ENCODE data around the gene FHIT. TPM values are rescaled to one million over a fixed set of nuclear protein-coding genes. Genes with fewer than 3 reads are reported as not detected.

Gene FHIT
- total and polyA plus RNA-seq, 2 of the 4 experiments (the other 2 are of a cell fraction): 0.07 TPM; not detected in 1

- Histone ChIP-seq H3K14ac (replicated peaks; ENCODE audit: low read depth, low read length) (no peak overlapping the region), H3K79me1 (ENCODE audit: low read depth in 1 of 2, low read length in 2 of 2) (no peaks in the 10 kb centered on the region), H3K4me3 (ENCODE audit: insufficient read depth, low read depth, low read length) (no peak overlapping the region), H3K4me2 (ENCODE audit: low read depth, low read length) (no peak overlapping the region), H3K4ac (ENCODE audit: low read depth, low read length) (no peak overlapping the region), H2AFZ (replicated peaks; ENCODE audit: low read length, poor library complexity) (no peak overlapping the region), H3K9me1 (ENCODE audit: insufficient read depth, low read length) (no peaks in the 10 kb centered on the region), H2BK15ac (ENCODE audit: low read depth, low read length) (no peak overlapping the region), H3K18ac (ENCODE audit: low read depth, low read length) (no peak overlapping the region), H4K8ac (ENCODE audit: low read depth in 2 of 2, low read length in 2 of 2) (no peak overlapping the region), H3K27me3 (ENCODE audit: control insufficient read depth, insufficient read depth, low read length) (no peaks in the 10 kb centered on the region), H3K36me3 (ENCODE audit: control insufficient read depth, insufficient read depth, low read length) (no peaks in the 10 kb centered on the region), H4K5ac (ENCODE audit: low read depth, low read length) (no peak overlapping the region), H3K56ac (ENCODE audit: extremely low read depth, insufficient read depth, low read length) (no peak overlapping the region), H4K20me1 (ENCODE audit: insufficient read depth, low read length) (no peaks in the 10 kb centered on the region), H2AK5ac (ENCODE audit: low read depth, low read length) (no peak overlapping the region), H3K4me1 (ENCODE audit: control insufficient read depth, insufficient read depth, low read length) (no peaks in the 10 kb centered on the region), H3K23ac (ENCODE audit: low read depth, low read length) (no peak overlapping the region), H2BK20ac (ENCODE audit: low read depth, low read length) (no peak overlapping the region), H3K9ac (ENCODE audit: low read depth, low read length) (no peak overlapping the region), H3K9me3 (ENCODE audit: control insufficient read depth, insufficient read depth, low read length) (no peaks in the 10 kb centered on the region), H2BK120ac (ENCODE audit: low read depth, low read length) (no peak overlapping the region), H4K91ac (ENCODE audit: insufficient read depth, low read depth, low read length) (no peak overlapping the region), H2AK9ac (replicated peaks; ENCODE audit: low read depth, low read length, poor library complexity) (no peak overlapping the region), H3K27ac (ENCODE audit: insufficient read depth, low read length) (no peak overlapping the region), H2BK5ac (ENCODE audit: low read depth, low read length, poor library complexity, severe bottlenecking) (no peak overlapping the region)
- WGBS, 2 experiments (ENCODE audit: extremely low coverage in 2 of 2, insufficient read length in 1 of 2): no CpG with 5 or more reads among the region's 1 CpG
- intact Hi-C loops (cut with micrococcal nuclease) (no loop called here), in situ Hi-C loops (cut with MboI; ENCODE audit: low sequenced_read_pairs) (no loop called here), dilution Hi-C loops (cut with HindIII; ENCODE audit: low sequenced_read_pairs, unreplicated experiment) (no loop called here)
- no peak for DNase-seq
- no peak for ATAC-seq (ENCODE audit: low read depth)
- CTCF ChIA-PET: interaction anchor here (1.5 kb wide), 1 partner anchor 9 kb away, joined by 3 read pairs; no protein-coding TSS in a partner anchor
- POLR2A ChIA-PET (ENCODE audit: unreplicated experiment): no interaction called here
- TF ChIP-seq MAZ (IDR thresholded peaks at IDR 0.05; ENCODE audit: borderline replicate concordance, low read depth, low read length) (no peak), MAFK (IDR thresholded peaks at IDR 0.05; ENCODE audit: low read depth, low read length) (no peak), RCOR1 (IDR thresholded peaks at IDR 0.05; ENCODE audit: insufficient replicate concordance, low read length) (no peak), CEBPB (IDR thresholded peaks at IDR 0.05; ENCODE audit: low read depth, low read length) (no peak), MXI1 (IDR thresholded peaks at IDR 0.05; ENCODE audit: borderline replicate concordance, low read depth, low read length) (no peak), FOS (IDR thresholded peaks at IDR 0.05; ENCODE audit: low read depth, low read length) (no peak), POLR2A (IDR thresholded peaks at IDR 0.05; ENCODE audit: low read depth, low read length) (no peak), NFE2L2 (IDR thresholded peaks at IDR 0.05; ENCODE audit: low read depth, low read length) (no peak), BHLHE40 (IDR thresholded peaks at IDR 0.05; ENCODE audit: low read depth, low read length) (no peak), RAD21 (IDR thresholded peaks at IDR 0.05; ENCODE audit: low read length) (no peak), ELK1 (IDR thresholded peaks at IDR 0.05; ENCODE audit: borderline replicate concordance, low read depth, low read length) (no peak), SMC3 (IDR thresholded peaks at IDR 0.05; ENCODE audit: low read depth, low read length) (no peak), USF2 (IDR thresholded peaks at IDR 0.05; ENCODE audit: low read depth, low read length) (no peak), CHD1 (IDR thresholded peaks at IDR 0.05; ENCODE audit: low read depth, low read length) (no peak), RFX5 (IDR thresholded peaks at IDR 0.05; ENCODE audit: low read depth, low read length) (no peak)
- TF ChIP-seq, protein P1, sequence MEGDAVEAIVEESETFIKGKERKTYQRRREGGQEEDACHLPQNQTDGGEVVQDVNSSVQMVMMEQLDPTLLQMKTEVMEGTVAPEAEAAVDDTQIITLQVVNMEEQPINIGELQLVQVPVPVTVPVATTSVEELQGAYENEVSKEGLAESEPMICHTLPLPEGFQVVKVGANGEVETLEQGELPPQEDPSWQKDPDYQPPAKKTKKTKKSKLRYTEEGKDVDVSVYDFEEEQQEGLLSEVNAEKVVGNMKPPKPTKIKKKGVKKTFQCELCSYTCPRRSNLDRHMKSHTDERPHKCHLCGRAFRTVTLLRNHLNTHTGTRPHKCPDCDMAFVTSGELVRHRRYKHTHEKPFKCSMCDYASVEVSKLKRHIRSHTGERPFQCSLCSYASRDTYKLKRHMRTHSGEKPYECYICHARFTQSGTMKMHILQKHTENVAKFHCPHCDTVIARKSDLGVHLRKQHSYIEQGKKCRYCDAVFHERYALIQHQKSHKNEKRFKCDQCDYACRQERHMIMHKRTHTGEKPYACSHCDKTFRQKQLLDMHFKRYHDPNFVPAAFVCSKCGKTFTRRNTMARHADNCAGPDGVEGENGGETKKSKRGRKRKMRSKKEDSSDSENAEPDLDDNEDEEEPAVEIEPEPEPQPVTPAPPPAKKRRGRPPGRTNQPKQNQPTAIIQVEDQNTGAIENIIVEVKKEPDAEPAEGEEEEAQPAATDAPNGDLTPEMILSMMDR (conservative IDR thresholded peaks at IDR 0.05; ENCODE audit: low read depth, low read length): no peak
- BruUV-seq (replicated peaks): no TSS peak
Observed at GRCh38 chr3:60528651-60529050, 722.6 kb downstream of the FHIT start.
